ENCODE results near the gene GALE.
A peak's percentile ranks its signal among the peaks of the same experiment; 100 is the strongest.
"Not testable (repeated sequence)": the region's sequence is repeated elsewhere in the genome, so short reads cannot be mapped to it uniquely, and the experiment has no call there.

The GALE gene

DNA sequence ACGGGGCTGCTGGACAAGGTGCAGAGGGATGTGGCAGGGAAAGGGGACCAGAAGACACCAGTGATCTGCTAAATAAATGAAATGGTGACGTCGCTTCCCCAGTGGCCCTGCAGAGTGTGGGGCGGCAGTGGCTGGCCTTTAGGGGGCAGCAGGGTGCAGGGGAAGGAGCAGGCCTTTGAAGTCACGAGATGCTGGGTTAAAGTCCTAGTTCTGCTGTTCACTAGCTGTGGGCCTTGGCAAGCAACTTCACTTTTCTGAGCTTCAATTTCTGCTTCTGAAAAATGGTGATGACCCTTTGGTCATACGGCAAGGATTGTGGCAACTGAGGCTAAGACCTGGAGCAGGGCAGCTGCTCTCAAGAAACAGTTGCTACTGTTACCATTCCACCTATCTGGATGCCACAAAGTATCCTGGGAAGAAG, 9.2 kb upstream of the GALE start:
- peak; percentile 64 for DNase-seq (ENCODE audit: low read depth in 2 of 2)

DNA sequence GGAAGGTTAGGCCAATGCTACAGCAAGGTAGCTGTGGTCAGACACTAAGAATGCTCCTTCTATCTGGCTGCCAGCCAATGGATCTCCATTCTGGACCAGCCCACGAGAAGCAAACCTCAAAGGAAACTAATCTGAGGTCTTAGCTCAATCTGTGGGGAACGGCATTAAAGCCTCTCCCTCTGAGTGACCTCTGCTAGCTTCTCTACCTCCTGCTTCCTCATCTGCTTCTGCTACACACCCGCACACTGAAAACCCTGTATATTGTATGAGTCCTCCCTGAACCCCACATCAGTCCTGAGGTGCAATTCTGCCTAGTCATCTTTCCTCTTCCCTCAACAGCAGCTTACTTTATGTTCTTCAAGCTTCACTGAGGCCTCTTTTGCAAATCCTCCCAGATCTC, 6.9 kb upstream of the GALE start:
- no peak for DNase-seq (ENCODE audit: low read depth in 2 of 2)

DNA sequence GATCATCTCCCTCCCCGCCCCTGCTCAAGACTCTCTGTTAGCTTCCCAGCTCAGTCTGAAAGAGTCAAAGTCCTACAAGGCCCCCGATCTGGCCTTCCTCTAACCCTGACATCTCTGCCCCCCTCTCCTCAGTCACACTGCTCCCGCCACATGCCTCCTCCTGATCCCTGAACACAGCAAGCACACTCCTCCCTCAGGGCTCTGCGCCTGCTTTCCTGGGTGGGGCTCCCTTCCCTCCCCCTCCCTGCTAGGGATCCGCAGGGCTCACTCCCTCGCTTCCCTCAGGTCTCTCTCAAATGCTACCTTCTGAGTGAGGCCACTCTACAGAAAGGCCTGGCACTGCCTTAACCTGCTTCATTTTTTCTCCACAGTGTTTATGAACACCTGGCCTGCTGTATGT, 5.7 kb upstream of the GALE start:
- no peak for DNase-seq (ENCODE audit: low read depth in 2 of 2)

DNA sequence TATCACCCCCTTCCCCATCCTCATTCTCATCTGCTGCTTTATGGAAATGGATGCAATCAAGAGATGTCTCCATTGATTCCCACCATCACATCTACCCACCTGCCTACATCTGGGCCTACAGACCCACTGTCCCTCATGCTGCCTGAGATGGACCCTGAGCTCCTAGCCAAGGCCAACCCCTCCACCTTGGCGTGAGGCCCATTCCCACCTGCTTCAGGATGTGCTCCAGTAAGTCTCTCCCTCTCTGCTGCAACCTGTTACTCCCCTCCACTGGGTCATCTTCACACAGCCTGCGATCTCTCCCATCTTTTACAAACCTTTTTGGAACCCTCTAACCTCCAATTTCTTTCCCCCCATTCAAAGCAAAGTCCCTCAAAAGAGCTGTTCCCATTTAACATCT, 4.5 kb upstream of the GALE start:
- no peak for DNase-seq (ENCODE audit: low read depth in 2 of 2)

DNA sequence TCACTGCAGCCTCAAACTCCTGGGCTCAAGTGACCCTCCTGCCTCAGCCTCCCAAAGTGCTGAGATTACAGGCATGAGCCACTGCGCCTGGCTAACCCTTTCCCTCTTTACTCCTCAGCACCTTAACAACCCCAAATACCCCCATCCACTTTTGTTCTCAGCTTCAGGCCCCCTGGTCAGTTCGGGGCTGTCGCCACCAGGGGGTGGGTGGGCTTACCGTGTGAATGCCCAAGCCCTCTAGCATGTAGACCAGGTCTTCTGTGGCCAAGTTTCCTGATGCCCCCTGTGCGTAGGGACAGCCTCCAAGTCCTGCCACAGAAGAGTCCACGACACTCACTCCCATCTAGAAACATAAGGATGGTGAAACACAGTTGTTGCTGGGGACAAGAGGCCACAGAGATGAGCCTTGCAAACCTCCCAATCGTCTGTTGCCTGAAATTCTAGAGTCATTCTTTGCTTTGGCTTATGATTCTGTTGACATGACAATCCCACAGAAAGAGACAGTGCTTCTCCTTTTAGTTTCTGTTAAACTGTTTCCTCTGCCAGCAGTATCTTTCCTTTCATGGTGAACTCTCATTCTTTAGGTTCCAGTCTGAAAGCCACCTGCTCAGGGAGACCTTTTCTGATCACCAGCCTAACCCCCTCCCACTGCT, 3.8 kb upstream of the GALE start:
- no peak for DNase-seq (ENCODE audit: low read depth in 2 of 2)

DNA sequence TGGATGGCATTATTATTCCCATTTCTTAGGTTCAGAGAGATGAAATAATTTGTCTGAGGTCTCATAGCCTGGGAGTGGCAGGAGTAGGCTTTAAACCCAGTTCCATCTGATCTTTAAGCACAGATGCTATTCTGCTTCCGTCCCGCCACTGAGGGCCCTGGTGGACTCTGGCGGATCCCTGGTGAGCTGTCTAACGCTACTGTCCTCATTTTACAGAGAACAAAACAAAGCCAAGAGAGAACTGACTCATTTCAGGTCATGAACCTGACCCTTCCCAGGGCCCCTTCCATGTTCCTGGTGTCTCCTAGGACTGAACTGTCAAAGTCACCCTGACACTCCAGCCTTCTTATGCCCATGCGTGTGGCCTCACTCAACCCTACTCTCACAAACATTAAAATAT, 3.1 kb upstream of the GALE start:
- no peak for DNase-seq (ENCODE audit: low read depth in 2 of 2)

DNA sequence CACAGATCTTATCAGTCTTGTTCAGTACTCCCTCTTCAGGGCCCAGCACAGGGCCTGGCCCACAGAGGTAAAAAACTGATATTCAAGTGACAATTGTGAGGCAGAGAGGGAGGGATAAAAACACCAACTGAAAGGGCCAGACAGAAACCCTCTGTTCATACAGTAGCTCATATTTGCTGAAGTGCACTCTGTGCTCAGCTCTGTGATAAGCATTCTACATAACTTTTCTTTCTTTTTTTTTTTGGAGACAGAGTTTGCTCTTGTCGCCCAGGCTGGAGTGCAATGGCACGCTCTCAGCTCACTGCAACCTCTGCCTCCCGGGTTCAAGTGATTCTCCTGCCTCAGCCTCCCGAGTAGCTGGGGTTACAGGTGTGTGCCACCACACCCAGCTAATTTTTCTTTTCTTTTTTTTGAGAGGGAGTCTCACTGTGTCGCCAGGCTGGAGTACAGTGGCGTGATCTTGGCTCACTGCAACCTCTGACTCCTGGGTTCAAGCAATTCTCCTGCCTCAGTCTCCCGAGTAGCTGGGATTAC, 2.3 kb upstream of the GALE start:
- DNase-seq (ENCODE audit: low read depth in 2 of 2): not testable (repeated sequence)

DNA sequence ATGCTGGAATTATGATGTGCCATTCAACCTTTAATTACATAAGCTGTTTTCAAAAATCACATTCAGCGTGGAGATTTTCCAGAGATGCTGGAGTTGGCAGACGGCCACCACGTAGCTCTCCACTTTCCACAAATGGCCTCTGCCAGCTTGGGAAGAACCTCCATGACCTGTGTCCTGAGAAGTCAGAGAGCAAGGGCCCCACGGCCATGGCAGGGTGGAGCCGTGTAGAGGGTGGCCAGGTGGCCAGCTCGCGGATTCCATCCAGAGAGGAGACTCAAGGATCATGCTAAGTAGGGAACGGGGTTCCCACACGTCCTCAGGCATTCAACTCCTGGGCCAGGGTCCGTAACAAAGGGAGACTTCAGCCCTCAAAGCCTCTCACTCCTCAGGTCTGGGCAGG, 1.3 kb upstream of the GALE start:
- DNase-seq (ENCODE audit: low read depth in 2 of 2): no peak

DNA sequence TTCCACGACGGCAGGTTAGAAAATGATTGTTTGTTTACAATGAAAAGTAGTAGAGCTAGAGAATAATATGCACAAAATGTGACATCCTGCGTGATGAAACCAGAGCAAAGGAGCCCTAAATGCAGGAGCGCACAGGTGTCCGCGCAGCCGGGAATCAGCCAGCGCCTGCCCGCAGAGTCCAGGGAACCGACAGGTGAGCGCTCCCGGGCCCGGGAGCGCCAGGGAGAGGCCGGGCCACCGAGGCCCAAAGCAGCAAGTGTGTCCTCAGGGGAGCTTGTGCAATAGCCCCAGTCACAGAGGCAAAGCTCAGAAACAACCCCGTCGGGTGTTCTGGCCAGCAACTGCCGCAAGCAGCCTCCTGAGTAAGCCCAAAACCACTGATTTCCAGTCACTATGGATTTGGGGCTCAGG, 789 bp upstream of the GALE start:
- no peak for DNase-seq (ENCODE audit: low read depth in 2 of 2)

DNA sequence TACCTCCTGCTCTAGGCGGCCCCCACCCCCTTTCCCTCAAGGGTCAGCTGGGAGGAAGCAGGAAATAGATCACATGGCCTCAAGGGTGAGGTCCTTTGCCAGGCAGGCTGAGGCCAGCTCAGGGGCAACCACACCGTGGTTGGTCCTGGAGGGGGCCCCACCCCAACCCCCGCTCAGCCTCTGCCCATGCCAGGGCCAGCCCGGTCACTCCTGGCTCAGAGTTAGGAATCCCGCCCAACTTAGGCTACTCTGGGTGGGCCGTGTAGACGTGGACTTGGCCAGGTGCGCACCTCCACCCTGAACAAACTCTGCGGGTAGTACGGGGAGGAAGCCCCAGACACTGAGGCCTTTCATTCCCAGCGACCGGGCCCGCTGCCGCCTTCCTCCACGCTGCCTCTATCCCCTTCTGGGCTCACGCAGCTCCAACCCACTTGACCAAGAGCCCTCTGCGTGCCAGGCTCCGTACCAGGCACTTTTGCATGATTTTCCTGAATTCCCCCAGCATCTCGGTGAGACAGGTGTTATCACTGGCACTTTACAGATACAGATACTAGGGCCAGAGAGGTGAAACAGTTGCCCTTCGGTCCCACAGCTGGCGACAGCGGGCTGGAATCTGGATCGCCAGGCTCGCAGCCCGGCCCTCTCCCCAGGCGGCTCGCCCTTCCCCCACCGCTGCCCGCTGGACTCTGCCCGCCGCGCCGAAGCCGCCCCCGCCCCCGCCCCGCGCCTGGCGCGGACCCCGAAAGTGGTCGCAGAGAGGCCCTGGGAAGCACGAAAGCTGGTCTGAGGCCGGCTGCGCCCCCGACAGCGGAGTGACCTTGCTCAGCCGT, 769 bp downstream of the GALE start:
- DNase-seq (ENCODE audit: low read depth in 2 of 2): no peak

DNA sequence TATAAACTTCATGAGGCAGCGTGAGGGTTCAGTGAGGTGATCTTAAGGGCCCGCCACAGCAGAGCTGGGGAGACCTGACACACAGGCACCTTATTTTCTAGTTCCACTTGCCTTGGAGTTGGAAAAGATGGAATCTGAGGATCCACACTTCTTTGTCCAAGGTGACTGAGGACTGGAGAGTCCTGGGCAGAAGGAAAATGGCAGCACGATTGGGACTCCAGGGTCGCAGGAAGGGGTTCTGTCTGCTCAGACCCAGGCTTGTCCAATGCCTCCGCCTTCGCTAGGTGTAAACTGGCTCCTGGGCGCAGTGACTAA, 1.3 kb downstream of the GALE start:
- DNase-seq (ENCODE audit: low read depth in 2 of 2): no peak

DNA sequence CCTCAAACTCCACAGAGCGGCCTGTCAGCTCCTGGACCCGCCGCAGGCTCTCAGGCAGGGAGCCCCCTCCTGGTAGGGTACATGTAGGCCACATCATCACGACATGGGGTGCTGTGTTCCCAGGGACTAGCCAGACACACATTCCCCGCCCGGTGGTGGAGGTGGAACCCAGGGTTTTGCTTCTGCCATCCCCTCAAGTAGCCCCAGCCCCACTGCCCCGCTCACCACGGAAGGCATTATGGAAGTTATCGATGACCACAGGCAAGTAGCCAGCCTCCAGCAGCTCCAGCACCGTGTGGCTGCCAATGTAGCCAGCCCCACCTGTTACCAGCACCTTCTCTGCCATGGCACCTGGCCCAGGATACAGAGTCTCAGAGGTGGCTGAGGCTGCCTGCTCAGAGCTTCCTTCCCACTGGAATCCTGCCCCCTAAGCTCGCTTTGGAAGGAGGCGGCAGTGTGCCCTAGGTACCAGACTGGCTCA, 1.9 kb downstream of the GALE start:
- no peak for DNase-seq (ENCODE audit: low read depth in 2 of 2)

DNA sequence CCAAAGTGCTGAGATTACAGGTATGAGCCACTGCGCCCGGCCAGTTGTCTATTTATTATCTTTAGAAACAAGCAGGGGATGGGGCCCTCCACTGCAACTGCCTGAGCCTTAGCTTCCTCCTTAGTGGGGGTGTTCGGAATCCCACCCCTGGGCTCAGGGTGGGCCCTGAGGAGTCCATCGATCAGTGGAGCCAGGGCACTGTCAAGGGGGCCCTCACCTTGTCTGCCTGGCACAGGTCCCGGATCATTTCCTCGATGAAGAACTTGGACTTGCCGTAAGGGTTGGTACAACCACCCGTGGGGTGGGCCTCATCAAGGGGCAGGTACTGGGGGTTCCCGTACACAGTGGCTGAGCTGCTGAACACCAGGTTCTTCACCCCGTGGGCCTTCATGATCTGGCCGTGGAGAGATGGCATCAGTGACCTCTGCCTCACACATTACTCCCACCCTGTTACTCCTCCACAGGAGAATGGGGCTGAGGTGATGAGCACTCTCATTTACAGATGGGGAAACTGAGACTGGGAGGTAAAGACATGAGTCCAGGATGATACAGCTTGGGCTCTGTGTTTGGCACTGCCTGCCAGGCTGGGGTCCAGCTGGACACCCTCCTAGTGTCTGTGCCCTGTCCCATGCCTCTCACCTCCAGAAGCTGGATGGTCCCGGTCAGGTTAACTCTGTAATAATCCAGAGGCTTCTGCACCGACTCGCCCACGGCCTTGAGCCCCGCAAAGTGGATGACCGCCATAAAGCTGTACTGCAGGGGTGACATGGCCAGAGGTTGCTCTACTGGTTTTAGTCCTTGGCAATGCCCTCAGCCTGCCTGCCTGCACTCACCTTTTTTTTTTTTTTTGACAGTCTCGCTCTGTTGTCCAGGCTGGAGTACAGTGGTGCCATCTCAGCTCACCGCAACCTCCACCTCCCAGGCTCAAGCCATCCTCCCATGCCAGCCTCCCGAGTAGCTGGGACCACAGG, 2.8 kb downstream of the GALE start:
- no peak for DNase-seq (ENCODE audit: low read depth in 2 of 2)

DNA sequence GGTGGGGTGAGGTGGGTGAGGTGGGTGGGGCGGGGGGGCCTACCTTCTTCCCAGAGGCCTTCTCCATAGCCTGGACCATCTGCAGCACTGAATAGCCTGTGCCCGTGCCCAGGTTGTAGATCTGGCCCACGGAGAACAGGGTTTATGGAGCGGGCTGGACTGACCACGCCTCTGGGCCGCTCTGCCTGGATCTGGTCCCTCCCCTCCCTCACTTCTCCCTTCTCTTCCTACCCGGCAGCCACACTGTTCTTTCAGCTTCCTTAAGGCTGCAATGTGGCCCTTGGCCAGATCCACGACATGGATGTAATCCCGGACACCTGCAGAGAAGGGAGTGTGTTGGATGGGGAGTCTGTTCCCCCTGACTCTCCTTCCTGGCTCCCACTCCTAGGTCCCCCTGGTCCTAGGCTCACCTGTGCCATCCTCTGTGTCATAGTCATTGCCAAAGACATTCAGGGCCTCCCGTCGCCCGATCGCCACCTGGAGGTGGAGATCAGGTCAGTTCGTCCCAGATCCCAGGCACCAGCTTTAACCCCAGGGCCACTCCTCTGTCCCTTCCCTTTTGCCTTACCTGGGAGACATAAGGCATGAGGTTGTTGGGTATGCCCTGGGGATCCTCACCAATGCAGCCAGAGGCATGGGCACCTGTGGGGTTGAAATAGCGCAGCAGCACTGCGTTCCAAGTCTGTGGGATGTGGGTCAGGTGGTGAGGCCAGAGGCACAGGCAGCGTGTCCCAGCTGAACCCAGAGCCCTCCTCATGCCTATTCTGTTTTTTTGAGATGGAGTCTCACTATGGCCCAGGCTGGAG, 3.9 kb downstream of the GALE start:
- DNase-seq (ENCODE audit: low read depth in 2 of 2): no peak

DNA sequence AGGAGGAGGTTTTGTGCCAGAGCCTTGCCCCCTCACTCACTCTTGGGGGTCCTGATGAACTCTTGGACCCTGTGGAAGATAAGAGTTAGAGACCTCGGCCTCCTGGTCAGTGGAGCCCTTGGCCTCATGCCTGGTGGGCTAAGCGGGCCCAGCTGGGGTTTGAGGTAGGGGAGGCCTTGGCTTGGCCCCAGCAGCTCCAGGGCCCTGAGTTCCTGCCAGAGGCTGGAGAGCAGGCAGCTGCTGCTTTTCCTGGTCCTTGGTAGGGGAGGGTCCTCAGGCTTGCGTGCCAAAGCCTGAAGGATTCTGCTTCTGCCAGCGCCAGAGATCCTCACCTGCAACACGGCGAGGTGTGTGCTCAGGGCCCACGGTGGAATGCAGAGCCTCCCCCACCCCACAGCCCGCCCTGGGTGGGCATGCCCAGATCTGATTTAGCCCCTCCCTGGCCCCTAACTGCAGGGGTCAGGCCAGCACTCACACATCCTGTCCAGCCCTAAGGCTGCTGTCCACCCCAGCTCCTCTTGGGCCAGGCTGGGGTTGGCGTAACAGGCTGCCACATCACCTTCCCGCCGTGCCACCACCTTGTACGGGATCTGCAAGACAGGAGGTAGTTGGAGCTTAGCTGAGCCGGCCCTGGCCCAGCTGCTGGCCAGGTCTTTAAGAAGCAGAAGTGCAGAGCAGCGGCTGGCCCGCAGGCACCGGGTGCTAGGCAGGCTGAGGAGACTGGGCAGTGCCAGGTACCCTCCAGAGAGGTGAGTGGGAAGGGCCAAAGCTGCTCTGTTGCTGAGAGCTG, 4.7 kb downstream of the GALE start:
- no peak for DNase-seq (ENCODE audit: low read depth in 2 of 2)

DNA sequence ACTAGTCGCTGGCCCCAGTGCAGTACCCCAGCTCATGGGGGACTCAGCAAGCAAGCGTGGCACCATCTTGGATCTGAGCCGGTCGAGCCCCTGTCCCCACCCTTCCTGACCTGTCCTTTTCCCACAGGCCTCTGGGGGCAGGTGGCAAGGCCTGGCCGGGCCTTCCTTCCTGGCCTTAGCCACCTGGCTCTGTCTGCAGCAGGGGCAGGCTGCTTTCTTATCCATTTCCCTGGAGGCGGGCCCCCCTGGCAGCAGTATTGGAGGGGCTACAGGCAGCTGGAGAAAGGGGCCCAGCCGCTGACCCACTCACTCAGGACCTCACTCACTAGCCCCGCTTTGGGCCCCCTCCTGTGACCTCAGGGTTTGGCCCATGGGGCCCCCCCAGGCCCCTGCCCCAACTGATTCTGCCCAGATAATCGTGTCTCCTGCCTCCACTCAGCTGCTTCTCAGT, 5.8 kb downstream of the GALE start:
- not testable (repeated sequence) for DNase-seq (ENCODE audit: low read depth in 2 of 2)

DNA sequence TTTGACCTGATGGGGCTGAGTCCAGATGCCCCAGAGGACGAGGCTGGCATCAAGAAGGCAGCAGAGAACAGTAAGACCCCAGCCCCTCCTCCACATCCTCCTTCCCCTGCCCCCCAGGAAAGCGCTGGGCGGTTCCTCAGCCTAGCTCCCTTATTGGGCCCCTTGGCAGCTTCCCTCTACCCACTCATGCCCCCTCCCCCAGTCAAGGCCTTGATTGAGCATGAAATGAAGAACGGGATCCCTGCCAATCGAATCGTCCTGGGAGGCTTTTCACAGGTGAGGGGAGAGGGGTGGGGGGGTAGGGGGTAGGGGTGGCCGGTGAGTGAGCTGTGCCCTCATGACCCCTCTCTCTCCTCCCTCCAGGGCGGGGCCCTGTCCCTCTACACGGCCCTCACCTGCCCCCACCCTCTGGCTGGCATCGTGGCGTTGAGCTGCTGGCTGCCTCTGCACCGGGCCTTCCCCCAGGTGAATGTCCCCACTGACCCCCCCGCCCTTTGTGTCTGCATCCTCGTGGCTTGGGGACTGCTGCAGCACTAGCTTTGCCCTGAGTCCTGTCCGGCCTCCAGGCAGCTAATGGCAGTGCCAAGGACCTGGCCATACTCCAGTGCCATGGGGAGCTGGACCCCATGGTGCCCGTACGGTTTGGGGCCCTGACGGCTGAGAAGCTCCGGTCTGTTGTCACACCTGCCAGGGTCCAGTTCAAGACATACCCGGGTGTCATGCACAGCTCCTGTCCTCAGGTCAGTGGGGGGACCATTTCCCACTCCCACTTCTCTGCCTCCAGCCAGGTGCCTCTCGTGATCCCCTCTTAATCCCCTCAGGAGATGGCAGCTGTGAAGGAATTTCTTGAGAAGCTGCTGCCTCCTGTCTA, 6.5 kb downstream of the GALE start:
- DNase-seq (ENCODE audit: low read depth in 2 of 2): no peak

DNA sequence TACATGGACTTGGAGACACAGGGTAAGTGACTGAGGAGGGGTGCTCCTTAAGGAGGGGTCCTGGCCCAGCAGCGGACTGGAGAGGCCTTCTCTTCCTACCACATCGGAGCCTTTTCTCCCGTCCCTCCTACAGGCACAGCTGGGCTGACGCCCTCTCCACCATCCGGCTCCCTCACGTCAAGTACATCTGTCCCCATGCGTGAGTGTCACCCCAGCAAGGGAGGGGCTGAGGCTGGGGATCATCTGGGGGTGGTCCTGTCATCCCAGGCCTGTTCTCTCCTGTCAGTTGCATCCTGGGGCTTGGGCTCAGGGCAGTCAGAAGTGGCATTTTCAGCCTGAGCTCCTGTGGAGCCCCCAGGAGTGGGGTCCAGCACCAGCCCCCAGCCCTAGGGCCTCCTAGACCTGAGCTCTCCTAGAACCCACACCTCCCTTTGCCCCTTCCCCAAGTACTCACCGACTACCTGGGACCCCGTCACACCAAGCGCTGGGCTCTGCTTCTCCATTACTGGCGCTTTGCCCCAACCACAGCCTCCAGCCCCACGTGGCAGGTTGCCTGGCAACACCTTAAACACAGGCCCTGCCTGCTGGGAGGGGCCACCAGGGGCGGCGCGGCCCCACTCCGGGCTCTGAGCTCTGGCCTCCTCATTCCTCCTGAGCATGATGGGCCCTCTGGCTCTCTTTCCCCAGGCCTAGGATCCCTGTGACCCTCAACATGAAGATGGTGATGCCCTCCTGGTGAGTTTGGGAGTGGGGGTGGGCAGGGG, 7.4 kb downstream of the GALE start:
- no peak for DNase-seq (ENCODE audit: low read depth in 2 of 2)
